GM18499 (cell line): ENCODE measurements around the gene DCDC2C.

ENCODE experiments used
- ATAC-seq: cut with Tn5 transposase; IDR thresholded peaks from one replicate; pipeline ENCODE4 v1.9.1; 2021; ENCODE audit warnings: moderate number of reproducible peaks; ENCODE audit not compliant: insufficient read depth, unreplicated experiment

Gene DCDC2C

DNA sequence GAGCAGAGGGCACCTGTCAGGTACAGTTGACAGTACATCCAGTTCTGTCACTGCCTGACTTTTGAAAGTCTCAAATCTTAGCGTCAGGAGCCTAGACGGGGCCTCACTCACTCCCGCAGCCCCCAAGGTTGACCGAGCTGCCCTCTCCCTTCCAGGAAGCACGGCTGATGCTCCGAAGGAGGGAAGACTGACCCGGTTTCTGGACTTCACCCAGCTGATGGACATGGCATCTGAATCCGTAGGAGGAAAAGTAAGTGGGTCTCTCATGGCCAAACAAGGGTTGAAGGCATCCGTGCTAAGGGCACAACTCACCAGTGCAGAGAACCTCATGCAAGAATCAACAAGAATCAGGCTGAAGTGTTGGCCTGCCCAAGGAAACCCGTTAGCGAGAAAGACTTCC lies 32.4 kb upstream of the DCDC2C start:
- ATAC-seq: no peak

DNA sequence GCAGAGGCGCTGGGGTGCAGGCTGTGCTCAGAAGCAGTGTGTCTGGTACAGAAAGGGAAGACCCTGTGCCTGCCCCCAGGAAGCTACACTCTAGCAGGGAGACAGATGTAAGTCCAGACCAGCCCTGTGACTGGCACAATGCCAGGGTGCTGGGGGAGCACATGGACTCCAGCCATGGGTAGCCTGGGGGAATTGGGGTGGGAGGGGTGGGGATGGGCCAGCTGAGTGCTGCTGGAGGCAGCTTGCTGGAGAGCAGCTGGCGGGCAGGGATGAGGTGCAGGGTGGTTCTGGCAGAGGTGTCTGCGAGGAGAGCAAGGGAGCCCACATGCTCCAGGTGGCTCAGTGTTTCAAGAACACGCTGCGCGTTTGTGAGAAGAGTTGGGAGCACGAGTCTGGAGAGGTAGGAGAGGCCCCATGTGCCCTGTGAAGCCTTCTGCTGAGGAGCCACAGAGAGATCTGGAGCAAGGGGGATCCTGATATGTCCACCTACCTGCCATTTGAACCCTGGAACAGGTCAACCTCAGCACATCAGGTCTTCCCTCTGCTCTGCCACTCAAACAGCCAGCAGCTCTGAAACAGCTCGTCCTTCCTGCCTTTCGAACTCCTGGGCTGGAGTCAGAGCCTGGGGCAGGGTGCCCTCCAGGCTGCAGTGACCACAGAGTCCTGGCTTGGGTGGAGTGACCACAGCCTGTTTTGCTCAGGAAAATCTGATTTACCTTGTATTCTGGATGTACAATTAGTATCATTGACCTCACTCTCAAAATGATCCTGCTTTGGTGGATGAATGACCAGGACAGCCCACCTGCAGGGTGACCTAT lies 30.3 kb upstream of the DCDC2C start:
- ATAC-seq: no peak

DNA sequence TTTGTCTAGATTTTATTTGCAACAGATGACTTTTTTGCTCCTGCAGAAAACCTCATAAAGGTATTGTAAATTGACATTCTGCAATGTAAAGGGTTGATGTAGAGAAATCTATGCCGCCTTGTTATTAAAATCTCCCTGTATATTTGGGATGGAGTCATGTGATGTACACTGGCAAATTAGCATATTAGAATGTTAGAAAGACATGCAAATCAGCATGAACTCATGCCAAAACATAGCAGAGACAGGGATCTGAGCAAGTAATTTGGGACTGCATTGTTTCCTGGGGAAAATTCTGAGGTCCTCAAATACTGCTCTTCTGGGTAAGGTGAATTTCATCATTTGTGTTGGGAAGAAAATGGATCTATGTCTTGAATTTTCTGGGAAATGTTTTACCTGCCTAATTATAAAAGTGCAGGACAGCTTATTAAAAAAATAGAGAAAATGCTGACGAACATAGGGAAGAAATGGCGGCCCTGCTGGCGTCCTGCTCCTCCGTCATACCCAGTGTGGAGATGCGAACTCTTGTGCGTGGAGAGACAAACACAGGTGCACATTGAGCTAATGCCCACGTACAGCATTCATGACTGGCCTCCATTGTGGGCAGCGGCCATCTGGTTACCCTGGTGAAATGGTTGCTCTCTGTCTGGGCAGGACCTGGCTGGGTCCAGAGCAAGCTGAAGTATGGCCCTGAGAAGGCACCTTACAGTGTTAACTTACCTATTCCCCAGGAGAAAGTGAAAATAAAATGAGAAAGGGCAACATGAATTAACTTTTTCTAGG lies 29.1 kb upstream of the DCDC2C start:
- no peak for ATAC-seq

DNA sequence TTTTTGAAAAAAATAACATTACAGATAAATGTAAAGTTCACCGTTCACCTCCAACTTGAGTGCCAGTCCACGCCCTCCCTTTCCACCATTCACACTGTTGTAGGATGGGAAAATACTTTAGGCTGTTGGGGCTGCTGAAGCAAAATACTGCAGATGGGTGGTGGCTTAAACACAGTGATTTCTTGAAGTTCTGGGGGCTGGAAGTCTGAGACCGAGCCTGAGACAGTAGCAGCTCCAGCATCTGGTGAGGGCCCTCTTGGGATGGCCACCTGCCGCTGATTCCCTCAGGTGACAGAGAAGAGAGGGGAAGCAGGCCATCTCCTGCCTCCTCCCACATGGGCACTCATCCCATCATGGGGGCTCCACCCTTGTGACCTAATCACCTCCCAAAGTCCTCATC lies 27.7 kb upstream of the DCDC2C start:
- ATAC-seq: no peak

DNA sequence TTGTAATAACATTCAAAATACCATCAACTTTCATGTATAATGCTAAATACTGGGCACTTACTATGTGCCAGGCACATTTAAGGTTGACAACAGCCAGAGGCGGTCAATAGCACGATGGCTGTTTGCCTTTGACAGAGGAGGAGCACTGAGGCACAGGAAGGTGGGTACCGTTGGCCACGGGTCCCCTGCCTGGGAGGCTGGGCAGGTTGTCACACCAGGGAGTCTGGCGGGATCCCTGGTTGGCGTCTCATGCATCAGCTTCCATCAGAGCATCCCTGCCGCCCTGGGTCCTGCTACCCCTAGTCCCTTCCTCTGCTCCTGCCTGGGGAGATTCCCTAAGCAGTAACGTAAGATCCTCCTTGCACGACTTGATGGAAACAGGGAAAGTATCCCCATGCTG lies 25.9 kb upstream of the DCDC2C start:
- no peak for ATAC-seq

DNA sequence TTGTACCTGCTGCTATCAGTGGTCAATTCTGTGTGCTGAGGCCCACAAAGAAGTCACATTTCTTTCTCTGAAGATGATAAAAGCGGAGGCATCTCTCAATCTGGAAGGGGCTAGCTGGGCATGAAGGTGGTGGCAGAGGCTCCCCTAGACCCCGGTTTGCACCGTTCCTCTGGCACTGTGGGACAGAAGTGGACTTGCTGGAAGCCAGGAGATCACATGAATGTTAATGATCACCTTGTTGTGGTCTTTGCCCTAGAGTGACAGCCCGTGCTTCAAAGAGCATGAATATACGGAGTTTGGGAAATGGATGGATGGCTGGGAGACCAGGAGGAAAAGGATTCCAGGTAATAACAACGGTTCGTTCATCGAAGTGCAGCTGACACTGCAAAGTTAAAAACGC lies 25.2 kb upstream of the DCDC2C start:
- no peak for ATAC-seq

DNA sequence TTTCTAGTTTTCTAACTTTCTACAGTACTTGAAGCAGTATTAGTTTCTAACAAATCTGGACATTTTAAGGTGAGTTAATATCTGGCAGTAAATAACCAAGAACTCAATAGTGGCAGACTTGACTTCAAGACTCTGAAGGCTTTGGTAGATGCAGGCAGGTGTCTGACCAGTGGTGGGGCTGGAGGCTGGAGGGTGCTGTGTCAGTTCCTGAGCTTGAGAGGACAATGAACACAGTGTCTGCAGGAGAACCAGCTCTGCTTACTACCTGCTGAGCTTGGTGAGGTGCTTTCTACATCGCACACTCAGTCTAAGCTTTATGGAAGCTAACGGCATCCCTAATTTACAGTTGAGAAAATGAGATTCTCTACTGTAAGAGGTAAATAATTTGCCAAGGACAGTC lies 24.2 kb upstream of the DCDC2C start:
- ATAC-seq: no peak

DNA sequence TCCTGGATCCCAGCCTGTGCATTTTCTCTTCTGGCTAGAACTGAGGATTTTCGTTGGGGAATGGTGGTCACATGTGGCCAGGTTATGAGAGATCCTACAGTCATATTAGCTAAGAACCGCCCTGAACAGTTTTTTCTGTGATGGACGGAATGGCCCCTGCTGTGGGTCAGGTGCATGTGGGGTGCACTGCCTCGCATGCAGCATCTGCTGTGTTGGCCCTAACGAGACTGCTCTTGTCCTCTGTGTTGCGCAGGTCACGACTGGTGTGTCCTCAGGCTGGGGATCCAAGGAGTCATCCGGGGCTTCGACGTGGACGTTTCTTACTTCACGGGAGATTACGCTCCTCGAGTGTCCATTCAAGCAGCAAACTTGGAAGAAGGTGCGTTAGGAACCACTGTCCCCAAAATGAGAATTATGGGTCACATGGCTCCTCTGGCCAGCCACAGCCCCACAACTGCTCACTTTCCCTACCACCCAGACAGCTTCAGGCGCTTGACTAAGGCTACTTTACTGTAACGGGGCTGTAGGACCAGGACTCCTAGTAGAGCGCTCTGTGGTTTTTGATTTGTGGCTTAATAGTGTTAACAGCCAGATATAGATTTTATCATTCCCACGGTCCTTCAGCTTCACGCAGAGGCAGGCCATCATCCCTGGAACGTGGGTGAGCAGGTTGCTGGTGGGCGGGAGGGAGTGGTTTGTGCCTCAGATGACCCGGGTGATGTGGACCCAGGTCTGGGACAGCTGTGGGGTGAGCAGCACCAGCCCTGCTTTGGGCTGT lies 23.6 kb upstream of the DCDC2C start:
- ATAC-seq: no peak

DNA sequence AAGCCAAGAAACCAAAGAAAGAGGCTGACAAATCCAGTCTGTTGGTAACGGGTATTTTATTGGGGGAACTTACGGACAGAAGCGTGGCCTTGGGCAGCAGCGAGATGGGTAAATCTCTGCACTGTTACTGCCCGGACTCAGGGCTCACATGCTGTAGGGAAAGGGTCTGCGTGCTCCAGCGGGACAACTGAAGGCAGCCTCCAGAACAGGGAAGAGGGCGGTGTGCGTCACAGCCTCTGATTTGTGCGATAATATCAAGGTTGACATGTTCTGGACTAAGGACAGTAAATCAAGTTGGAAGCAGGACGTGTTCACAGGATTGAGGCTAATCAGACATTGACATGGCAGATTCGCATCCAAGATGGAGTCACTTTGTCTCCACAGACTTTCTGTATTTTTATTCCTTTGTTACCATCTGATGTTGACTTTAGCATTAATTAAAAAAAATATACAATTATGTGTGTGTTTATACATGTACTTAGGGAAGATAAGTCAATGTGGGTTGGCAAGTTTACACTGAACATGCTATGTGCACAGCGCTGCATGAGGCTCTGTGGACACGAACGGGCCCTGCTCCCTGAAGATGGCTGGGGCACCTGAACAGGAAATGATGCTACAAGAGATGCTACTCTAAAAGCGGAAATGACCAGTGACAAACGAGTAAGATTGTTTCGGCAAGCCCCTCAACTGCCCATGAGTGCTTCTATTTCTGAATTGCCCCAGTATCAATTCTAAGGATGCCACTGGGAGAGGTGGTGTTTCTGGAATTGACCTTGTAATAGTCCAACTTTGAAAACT lies 22.6 kb upstream of the DCDC2C start:
- no peak for ATAC-seq

DNA sequence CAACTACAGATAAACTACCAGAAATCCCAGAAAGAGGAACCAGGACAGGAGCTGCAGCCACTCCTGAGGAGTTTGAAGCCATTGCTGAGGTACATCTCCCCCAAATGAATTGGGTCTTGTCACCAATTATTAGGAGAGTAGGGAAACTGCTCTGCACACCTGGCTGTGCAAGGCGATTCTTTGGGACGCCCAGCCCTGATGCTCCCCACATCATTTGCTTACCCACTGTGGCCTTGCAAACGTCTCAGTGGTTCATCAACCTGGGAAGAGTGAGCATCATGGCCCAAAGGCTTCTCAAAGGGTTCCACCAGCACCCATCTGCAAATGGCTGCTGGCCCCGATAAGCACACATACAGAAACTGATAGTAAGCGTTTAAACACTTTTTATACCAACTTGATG lies 21.8 kb upstream of the DCDC2C start:
- no peak for ATAC-seq

DNA sequence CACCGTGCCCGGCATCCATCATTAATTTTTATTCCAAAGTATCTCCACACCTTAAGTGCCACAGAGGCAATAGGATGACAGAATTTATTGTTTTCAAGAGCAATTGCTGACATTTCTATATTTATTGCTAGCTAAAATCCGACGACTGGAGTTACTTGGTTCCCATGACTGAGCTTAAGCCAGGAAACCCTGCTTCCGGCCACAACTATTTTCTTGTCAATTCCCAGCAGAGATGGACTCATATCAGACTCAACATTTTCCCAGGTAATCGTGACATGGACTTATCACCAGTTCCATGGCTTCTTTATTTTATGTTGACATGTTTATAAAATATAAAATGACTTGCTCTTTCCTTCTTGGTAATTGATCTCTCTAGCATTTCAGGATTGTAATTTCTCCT lies 20.6 kb upstream of the DCDC2C start:
- no peak for ATAC-seq

DNA sequence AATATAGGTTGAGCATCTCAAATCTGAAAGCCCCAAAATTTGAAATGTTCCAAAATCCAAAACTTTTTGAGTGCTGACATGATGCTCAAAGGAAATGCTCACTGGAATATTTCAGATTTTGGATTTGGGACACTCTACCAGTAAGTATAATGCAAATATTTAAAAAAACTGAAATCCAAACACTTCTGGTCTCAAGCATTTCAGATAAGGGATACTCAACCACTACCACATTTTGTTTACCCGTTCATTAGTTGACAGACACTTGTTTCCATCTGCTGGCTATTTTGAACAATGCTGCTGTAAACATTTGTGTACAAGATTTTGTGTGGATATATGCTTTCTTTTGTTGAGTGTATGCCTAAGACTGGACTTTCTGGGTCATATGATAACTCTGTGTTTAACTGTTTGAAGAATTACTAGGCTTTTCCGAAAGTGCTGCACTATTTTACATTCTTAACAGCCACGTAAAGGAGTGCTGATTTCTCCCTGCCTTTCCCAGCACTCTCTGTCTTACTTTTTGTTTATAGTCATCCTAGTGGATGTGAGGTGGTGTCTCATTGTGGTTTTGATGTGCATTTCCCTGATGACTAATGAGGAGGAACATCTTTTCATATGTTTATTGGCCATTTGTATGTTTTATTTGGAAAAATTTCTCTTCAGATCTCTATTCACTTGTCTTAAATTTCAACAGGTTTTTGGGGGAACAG lies 19.5 kb upstream of the DCDC2C start:
- no peak for ATAC-seq

DNA sequence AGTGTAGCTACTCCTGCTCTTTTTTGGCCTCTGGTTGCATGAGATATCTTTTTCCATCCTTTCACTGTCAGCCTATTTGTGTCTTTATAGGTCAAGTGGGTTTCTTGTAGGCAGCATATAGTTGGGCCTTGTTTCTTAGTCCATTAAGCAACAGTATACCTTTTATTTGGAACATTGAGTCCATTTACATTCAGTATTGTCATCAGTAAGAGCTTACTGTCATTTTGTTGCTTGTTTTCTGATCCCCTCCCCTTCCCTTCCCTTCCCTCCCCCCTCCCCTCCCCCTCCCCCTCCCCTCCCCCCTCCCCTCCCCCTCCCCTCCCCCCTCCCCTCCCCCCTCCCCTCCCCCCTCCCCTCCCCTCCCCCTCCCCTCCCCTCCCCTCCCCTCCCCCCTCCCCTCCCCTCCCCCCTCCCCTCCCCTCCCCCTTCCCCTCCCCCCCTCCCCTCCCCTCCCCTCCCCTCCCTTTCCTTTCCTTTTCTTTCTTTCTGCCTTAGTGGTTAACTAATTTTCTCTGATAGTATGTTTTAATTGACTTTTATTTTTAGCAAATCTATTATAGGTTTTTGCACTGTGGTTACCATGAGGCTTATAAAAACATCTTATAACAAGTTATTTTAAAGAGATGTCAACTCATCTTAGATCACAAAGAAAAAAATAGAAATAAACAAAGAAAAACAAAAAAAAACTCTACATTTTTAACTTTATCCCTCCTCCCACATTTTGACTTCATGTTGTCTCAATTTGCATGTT lies 13.2 kb upstream of the DCDC2C start:
- ATAC-seq: no peak

DNA sequence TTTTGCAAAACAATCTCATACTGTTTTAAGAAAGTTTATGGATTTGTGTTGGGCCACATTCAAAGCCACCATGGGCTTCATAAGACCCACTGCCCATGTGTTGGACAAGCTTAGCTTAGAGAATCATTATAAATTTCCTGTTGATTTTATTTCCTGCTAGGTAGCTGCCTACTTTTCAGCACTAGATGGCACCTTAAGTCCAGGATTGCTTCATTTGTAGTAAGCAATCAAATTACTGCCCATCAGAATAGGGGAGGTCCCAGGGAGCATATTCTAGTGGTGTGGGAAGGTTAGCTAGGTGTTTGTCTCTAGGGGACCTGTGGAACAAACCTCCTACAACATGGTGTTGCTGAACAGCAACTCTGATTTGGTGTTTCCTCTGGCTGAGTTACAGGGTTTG lies 11.0 kb upstream of the DCDC2C start:
- no peak for ATAC-seq

DNA sequence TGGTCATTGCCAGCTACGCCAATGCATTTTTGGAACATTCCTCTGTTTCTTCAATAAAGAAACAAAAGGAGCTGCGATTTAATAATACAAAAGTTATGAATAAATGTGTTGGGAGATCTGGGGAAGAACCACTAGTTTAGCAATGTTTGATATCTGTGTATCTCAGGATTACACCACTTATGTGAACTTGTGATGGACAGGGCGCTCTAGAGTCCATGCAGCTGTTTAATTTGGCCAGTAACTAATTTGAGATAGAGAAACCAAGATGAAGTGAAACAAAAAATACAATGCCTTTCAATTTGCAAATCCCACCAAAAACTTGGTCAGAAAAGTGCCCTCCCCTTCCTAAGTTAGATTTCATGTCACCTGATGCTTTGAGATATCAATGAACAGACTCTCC lies 6.8 kb upstream of the DCDC2C start:
- ATAC-seq: no peak

DNA sequence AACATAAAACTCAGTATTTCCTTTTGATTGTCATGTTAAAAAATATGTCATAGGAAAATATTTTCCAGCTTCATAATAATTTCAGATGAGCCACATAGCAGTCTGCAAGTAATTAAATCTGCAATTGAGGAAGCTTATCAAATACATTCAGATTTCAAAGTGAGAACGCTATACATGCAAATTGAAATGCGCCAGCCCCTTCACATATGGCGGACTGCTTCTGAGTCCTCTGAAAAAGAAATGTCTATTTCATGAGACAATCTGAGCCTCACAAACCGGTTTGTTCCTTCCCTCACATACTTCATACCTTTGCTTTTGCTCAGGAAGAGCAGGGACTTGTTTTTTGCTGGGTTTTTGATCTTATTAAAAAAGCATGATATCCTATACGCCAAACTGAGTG lies 2.3 kb upstream of the DCDC2C start:
- ATAC-seq: no peak

DNA sequence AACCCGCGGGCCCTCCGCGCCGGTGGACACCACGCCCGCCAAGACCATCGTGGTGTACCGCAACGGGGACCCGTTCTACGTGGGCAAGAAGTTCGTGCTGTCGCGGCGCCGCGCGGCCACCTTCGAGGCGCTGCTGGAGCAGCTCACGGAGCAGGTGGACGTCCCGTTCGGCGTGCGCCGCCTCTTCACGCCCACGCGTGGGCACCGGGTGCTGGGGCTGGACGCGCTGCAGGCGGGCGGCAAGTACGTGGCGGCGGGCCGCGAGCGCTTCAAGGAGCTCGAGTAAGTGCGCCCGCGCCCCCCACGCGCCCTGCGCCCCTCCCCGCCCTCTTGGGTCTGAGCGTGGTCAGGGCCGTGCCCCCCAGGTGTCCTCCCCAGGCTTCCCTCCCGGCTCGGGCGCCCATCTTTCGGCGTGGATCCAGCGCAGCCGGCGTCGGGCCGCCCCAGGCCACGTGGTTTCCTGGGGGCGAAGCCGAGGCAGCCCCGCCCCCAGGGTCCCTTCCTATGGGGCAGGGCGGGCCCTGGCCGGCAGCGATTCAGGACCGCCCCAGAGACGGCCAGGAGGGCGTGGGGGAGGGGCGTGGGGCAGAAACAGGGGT lies 481 bp downstream of the DCDC2C start:
- no peak for ATAC-seq

DNA sequence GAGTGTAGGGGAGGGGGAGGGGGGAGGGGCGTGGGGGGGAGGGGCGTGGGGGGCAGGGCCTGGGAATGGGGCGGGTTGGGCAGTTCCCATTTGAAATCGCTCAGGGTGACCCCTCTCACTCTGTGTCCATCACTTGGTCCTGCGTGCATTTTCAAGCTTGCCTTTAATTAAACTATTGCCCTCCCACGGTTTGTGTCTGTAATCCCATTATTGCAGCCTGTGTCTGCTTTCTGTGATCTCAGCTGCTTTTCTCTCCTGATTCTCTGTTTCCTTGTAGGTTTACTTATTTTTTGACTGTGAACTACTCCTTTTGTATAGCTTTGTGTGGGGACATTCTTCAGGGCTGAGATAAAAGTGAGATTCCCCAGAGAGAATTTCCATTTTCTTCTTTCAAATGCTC lies 1.3 kb downstream of the DCDC2C start:
- no peak for ATAC-seq

DNA sequence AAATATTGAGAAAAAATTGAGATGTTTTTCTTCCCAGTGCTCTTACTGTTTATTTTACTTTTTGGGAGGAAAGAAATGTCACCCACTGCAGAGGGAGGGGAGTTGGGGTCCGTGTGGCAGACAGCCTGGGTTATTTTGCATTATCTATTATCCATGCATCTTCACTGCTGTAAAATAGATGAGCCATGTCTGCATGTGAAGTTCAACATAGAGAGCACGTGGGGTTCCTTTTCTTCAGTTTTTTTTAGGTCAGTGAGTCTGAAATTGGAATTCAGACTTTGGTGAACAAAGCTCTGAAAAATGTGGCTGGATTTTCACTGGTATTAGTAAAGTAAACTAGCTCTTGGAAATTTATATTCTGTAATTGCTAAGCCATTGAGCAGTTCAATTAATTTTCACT lies 2.4 kb downstream of the DCDC2C start:
- no peak for ATAC-seq
